ENCODE data around the gene KLHL30. TPM values are rescaled to one million over a fixed set of nuclear protein-coding genes. Genes with fewer than 3 reads are reported as not detected.

Gene KLHL30
- total RNA-seq, 1 donor from 2014 or later = not detected

GRCh38 chr2:238176613-238177012 lies 38.1 kb downstream of the KLHL30 start:
- H3K27ac Mint-ChIP-seq = no peak overlapping the region
- intact Hi-C loops (cut with micrococcal nuclease) = no loop called here

GRCh38 chr2:238180554-238180953 lies 42.1 kb downstream of the KLHL30 start:
- Mint-ChIP-seq H3K36me3 (ENCODE audit: low read depth) (peaks cover 94% of the 10 kb centered on the region), H3K9me3 (no peaks in the 10 kb centered on the region), H3K27me3 (no peaks in the 10 kb centered on the region), H3K4me3 (no peak overlapping the region), H3K27ac (no peak overlapping the region), H3K4me1 (no peaks in the 10 kb centered on the region)
- no peak for TF ChIP-seq CTCF (IDR thresholded peaks at IDR 0.05)
- intact Hi-C loops (cut with micrococcal nuclease) = no loop called here
- ChIA-PET CTCF (no interaction called here), POLR2A (no interaction called here)
- ATAC-seq (ENCODE audit: low read depth) = no peak
- no peak for DNase-seq

More at GRCh38 chr2:238176613-238177012, 38.1 kb downstream of the KLHL30 start:
- Mint-ChIP-seq H3K27me3 (no peaks in the 10 kb centered on the region), H3K4me1 (no peaks in the 10 kb centered on the region), H3K36me3 (ENCODE audit: low read depth) (peaks cover 92% of the 10 kb centered on the region), H3K4me3 (no peak overlapping the region), H3K9me3 (no peaks in the 10 kb centered on the region)
- CTCF ChIA-PET = no interaction called here
- no peak for TF ChIP-seq CTCF (IDR thresholded peaks at IDR 0.05)
- POLR2A ChIA-PET = interaction anchor here (0.7 kb wide), 1 partner anchor 11 kb away, joined by 18 read pairs; no protein-coding TSS in a partner anchor
- DNase-seq = no peak
- no peak for ATAC-seq (ENCODE audit: low read depth)

GRCh38 chr2:238182362-238182761 lies 43.9 kb downstream of the KLHL30 start:
- ATAC-seq (ENCODE audit: low read depth) = no peak

GRCh38 chr2:238183821-238184220 lies 45.4 kb downstream of the KLHL30 start:
- CTCF ChIA-PET = no interaction called here
- DNase-seq (no peak), ATAC-seq (ENCODE audit: low read depth) (no peak)
- Mint-ChIP-seq H3K27me3 (no peaks in the 10 kb centered on the region), H3K4me3 (no peak overlapping the region), H3K36me3 (ENCODE audit: low read depth) (peaks cover 97% of the 10 kb centered on the region), H3K9me3 (no peaks in the 10 kb centered on the region), H3K4me1 (no peaks in the 10 kb centered on the region), H3K27ac (no peak overlapping the region)
- intact Hi-C loops (cut with micrococcal nuclease) = no loop called here
- TF ChIP-seq CTCF (IDR thresholded peaks at IDR 0.05) = no peak
- POLR2A ChIA-PET = interaction anchor here (0.6 kb wide), 1 partner anchor 19 kb away, joined by 3 read pairs; no protein-coding TSS in a partner anchor

More at GRCh38 chr2:238182362-238182761, 43.9 kb downstream of the KLHL30 start:
- POLR2A ChIA-PET = no interaction called here
- Mint-ChIP-seq H3K9me3 (no peaks in the 10 kb centered on the region), H3K27ac (no peak overlapping the region), H3K4me1 (no peaks in the 10 kb centered on the region), H3K27me3 (no peaks in the 10 kb centered on the region), H3K36me3 (ENCODE audit: low read depth) (peaks cover 96% of the 10 kb centered on the region), H3K4me3 (no peak overlapping the region)
- intact Hi-C loops (cut with micrococcal nuclease) = no loop called here
- no peak for TF ChIP-seq CTCF (IDR thresholded peaks at IDR 0.05)
- no peak for DNase-seq
- CTCF ChIA-PET = no interaction called here

- DNase-seq (no peak), ATAC-seq (ENCODE audit: low read depth) (no peak)
- POLR2A ChIA-PET = interaction anchor here (0.6 kb wide), 1 partner anchor 12 kb away, joined by 18 read pairs; no protein-coding TSS in a partner anchor
- intact Hi-C loops (cut with micrococcal nuclease) = no loop called here
- CTCF ChIA-PET = no interaction called here
- TF ChIP-seq CTCF (IDR thresholded peaks at IDR 0.05) = no peak
- Mint-ChIP-seq H3K36me3 (ENCODE audit: low read depth) (peaks cover 93% of the 10 kb centered on the region), H3K27ac (no peak overlapping the region), H3K4me1 (no peaks in the 10 kb centered on the region), H3K9me3 (no peaks in the 10 kb centered on the region), H3K4me3 (no peak overlapping the region), H3K27me3 (no peaks in the 10 kb centered on the region)
These were observed 49.4 kb downstream of the KLHL30 start for GRCh38 chr2:238187618-238188548.
